GM19238 (cell line): ENCODE data around the gene CREB3L2.
"Not testable (repeated sequence)": the region's sequence is repeated elsewhere in the genome, so short reads cannot be mapped to it uniquely, and the experiment has no call there.

Experiments
- DNase-seq: peaks from one replicate; pipeline ENCODE4 v3.0.0; 2011; ENCODE audit warnings: low spot score; ENCODE audit not compliant: insufficient read length

The CREB3L2 gene, protein sequence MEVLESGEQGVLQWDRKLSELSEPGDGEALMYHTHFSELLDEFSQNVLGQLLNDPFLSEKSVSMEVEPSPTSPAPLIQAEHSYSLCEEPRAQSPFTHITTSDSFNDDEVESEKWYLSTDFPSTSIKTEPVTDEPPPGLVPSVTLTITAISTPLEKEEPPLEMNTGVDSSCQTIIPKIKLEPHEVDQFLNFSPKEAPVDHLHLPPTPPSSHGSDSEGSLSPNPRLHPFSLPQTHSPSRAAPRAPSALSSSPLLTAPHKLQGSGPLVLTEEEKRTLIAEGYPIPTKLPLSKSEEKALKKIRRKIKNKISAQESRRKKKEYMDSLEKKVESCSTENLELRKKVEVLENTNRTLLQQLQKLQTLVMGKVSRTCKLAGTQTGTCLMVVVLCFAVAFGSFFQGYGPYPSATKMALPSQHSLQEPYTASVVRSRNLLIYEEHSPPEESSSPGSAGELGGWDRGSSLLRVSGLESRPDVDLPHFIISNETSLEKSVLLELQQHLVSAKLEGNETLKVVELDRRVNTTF

GRCh38 chr7:138001529-138002095, at the start of gene CREB3L2:
TSS of gene CREB3L2 (minus strand) at chr7:138002086. CDS start at chr7:138001705, 381 bp downstream.
- DNase-seq = no peak

DNA sequence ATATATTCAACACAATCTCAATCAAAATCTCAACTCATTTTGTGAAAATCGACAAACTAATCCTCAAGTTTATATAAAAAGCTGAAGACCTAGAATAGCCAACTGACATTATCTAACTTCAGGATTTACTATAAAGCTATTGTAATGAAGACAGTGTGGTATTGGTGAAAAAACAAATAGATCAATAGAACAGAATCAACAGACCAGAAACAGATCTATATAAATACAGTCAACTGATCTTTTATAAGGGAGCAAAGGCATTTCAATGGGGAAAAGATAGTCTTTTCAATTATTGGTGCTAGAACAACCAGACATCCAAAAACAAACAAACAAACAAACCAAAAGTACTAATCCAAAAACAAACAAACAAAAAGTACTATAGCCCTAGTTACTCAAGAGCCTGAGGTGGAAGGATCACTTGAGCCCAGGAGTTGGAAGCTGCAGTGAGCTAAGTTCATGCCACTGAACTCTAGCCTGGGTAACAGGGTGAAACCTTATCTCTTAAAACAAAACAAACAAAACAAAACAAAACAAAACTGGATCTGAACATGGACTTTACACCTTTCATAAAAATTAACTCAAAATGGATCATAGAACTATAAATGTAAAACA, 47.7 kb upstream of the CREB3L2 start:
- DNase-seq = no peak

GRCh38 chr7:138047907-138048306, 46.0 kb upstream of the CREB3L2 start:
- DNase-seq = no peak

- DNase-seq = no peak
Measured at GRCh38 chr7:138044897-138045296, 43.0 kb upstream of the CREB3L2 start.

DNA sequence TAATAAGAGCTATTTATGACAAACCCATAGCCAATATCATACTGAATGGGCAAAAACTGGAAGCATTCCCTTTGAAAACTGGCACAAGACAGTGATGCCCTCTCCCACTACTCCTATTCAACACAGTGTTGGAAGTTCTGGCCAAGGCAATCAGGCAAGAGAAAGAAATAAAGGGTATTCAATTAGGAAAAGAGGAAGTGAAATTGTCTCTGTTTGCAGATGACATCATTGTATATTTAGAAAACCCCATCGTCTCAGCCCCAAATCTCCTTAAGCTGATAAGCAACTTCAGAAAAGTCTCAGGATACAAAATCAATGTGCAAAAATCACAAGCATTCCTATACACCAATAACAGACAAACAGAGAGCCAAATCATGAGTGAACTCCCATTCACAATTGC, 38.2 kb upstream of the CREB3L2 start:
- not testable (repeated sequence) for DNase-seq

DNA sequence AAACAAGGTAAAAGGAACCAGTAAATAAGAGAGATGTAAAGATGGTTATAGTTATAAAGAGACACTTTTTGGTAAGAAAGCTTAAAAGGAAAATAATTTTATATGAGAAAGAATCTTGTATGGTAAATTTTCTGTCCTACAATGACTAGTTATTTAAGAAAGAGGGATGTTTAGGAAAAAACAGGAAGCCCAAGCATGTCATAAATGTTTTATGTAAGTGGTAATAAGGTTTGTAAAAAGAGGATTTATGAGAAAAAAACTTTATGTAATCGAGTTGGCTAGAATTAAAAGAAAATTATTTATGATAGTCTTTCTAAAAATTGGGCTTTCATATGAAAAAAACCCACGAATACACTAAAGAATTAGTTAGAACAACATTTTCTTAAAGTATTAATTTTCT, 34.2 kb upstream of the CREB3L2 start:
- DNase-seq = no peak

GRCh38 chr7:138033241-138033640, 31.4 kb upstream of the CREB3L2 start:
- no peak for DNase-seq

GRCh38 chr7:138032770-138033169, 30.9 kb upstream of the CREB3L2 start:
- no peak for DNase-seq

DNA sequence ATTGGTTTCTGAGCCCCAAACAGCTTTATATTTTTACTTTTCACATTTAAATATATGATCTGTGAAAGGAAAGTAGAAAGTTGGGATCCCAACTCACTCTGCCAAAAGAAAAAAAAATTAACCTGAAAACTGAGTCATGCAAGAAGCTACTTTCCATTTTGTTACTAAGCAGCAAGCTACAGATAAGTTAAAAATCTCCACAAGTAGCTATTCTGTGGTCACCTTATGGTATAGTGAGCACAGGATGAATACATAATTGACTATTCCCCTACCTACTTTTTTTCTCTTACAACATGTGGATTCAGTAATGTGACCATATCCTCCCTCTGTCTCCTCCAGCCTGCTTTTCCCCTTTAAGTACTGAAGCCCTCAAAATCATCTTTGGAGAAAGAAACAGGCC, 30.3 kb upstream of the CREB3L2 start:
- no peak for DNase-seq

GRCh38 chr7:138030679-138031351, 28.9 kb upstream of the CREB3L2 start:
- DNase-seq = no peak

GRCh38 chr7:138029941-138030340, 28.1 kb upstream of the CREB3L2 start:
- DNase-seq = no peak

GRCh38 chr7:138029126-138029525, 27.2 kb upstream of the CREB3L2 start:
- no peak for DNase-seq

GRCh38 chr7:138027100-138027499, 25.2 kb upstream of the CREB3L2 start:
- no peak for DNase-seq

DNA sequence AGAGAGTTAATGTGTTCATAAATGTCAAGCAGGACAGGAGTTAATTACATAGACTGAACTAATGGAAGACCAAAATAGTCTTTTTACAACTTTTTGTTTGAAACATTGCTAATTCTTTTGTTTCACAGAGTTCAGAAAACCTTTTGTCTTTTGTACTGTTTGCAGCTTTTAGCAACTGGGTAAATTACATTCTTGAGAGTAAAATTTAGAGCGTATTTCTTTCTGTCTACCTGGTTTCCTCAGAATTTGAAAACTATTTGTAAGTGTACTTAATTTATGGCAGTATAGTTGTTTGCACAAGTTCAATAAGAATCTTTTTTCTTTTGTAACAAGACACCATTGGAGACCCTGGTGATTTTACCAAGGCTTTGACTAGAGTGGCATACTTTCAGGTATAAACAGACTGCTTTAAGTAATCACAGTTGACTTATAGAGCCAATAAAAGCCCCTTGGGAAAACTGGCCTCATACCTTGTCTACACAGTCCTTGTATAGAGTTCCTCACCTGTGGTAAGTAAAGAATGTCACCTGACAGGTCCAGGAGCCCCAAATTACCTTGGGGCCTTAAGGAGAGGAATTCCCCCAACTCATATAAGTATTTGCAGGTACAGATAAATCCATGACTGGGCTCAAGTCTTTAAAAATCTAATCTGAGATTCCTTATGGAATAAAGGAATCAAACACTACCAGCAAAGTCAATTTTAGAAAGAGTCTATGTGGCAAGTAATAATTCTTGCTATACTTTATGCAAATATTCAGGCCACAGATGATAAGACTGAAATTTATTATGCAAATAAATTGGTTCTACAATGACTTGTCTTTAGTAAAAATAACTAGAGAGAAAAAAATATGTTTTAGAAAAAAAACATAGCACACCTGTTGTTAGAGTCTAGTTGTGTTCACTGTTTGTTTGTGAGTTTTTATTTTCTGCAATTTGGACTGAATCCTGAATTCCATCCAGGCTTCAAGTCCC, 23.6 kb upstream of the CREB3L2 start:
- DNase-seq = no peak

- no peak for DNase-seq
Measured at GRCh38 chr7:138024765-138025164, 22.9 kb upstream of the CREB3L2 start.

GRCh38 chr7:138024343-138024691, 22.4 kb upstream of the CREB3L2 start:
- no peak for DNase-seq

GRCh38 chr7:138023618-138024342, 21.9 kb upstream of the CREB3L2 start:
- DNase-seq = no peak

DNA sequence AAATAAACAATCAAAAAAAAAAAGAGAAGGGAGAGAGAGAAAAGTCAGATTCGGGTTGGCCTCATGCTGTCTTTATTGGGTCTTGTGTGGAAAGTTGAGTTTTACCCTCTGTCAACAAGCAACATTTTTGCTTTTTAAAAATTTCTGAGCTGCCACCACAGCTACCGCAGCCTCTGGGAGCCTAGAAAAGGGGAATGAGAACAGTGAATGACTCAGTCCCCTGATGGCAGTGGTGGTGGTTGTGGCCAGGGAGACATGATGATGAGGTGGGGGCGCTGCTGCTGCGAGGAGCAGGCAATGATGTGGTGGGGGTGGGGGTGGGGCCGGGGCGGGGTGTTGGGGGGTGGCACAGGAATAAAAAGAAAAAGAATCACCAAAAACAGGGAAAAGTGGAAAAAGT, 20.0 kb upstream of the CREB3L2 start:
- DNase-seq = no peak

DNA sequence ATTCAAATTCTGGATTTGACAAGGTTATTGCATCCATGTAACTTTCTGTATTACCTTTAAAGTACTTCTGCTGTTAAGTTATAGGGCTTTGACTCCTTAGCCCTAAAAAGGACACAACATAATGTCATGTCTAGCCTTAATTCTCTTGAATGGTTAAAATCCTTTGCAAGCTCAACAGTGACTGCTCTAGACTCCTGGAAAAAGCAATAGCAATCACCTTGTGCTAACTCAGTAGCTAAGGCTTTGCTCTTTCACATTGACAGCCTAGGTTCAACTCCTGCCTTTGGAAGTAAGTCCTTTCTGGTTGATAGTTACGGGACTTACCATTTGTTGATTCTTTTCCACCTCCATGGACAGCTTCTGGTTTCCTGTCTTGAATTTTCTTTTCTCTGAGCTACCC, 16.1 kb upstream of the CREB3L2 start:
- no peak for DNase-seq

DNA sequence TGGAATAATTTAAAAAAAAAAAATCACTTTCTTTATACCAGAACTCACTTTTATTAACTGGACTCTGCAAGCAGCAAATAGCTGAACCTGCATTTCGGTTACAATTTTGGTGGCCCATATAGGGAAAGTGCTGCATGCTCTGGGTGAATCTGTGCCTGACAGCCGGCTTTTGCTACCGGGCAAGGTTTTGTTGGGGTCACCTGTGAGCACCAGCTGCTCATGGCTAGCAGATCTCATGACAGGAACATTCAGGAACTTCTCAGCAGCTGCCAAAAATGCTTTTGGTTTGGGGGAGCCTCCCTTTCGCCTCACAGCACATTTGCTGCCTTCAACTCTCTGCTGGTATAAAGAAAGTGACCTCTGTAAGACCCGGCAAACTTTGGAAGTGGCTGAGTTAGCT, 13.2 kb upstream of the CREB3L2 start:
- no peak for DNase-seq
